Stimulated activated naive CD4-positive, alpha-beta T cell (primary cell): ENCODE measurements around the gene DKC1.
"Not testable (repeated sequence)": the region's sequence is repeated elsewhere in the genome, so short reads cannot be mapped to it uniquely, and the experiment has no call there.

ENCODE experiments used
- DNase-seq, 6 experiments: peaks; one replicate each; lab custom pipeline; 2025; lab: John Stamatoyannopoulos, UW

Gene DKC1

DNA sequence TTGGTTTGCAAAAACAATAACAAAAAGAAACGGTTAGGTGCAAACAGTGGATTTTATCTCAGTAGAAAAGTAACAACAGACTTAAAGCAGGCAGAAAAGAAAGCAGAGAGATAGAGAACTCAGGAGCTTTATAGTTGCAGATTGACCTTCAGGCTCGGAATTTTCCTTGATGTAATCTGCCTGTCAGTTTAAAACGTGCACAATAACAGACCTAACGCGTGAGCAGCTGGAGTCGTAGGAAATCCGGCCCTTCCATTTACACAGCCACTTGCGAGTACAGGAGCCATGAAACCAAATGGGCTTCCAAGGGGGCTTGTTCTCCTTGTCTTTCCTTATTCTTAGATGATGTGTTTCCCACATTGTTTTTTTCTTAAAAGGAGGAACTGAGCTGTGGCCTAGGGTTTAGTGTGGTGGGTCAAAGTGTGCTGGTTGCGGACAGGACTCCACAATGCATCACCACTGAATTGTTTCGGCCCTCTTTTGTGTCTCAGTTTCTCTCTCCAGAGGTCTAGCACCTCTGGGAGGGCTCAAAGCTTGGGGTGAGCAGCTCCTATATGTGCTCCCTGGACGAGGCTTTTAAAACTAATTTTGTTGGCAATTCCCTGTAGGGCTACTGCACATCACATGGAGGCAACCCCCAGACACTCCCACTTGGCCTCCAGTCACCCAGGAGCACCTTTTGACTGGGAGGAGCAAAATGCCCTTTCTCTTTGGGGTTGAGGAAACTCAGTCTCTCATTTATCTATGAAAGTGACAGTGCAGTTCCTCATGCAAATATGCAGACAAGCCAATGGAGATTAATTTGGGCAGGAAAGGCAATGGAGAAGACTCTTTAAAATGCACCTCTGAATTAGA is 56.5 kb downstream of the DKC1 start:
- no peak for DNase-seq

GRCh38 chrX:154819771-154820341 is 57.2 kb downstream of the DKC1 start:
- no peak for DNase-seq

DNA sequence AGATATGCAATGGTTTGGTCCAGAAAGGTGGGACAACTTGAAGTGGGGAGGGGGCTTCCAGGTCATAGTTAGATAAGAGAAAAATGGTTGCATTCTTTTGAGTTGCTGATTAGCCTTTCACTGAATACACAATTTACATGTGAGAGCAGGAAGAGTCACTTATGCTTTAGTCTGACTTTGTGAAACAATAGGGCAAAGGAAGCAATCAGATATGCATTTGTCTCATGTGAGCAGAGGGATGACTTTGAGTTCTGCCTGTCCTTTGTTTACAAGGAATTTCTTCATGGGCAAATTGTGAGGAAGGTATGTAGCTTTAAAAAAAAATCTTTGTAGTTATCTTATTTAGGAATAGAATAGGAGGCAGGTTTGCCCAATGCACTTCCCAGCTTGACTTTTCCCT is 58.9 kb downstream of the DKC1 start:
- DNase-seq = no peak

DNA sequence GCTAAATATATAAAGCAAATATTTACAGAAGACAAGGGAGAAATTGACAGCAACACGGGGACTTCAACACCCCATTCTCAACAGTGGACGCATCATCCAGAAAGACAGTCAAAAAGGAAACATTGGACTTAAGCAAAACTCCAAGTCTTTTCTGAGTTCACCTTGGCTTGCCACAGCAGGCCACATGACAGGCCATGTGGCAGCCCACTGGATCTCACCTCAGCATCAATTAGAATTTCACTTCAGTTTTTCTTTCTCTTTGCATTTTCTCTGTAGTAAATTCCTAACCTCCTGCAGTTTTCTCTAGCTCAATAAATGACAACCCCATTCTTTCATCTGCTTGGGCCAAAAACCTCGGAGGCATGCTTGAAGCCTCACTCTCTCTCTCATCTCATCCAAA is 59.4 kb downstream of the DKC1 start:
- DNase-seq = no peak

- DNase-seq = no peak
These were observed 62.0 kb downstream of the DKC1 start for GRCh38 chrX:154824638-154825037.

- not testable (repeated sequence) for DNase-seq
These were observed 62.9 kb downstream of the DKC1 start for GRCh38 chrX:154825586-154825985.
